Measurements from ENCODE around the gene SLC22A23.

The SLC22A23 gene

DNA sequence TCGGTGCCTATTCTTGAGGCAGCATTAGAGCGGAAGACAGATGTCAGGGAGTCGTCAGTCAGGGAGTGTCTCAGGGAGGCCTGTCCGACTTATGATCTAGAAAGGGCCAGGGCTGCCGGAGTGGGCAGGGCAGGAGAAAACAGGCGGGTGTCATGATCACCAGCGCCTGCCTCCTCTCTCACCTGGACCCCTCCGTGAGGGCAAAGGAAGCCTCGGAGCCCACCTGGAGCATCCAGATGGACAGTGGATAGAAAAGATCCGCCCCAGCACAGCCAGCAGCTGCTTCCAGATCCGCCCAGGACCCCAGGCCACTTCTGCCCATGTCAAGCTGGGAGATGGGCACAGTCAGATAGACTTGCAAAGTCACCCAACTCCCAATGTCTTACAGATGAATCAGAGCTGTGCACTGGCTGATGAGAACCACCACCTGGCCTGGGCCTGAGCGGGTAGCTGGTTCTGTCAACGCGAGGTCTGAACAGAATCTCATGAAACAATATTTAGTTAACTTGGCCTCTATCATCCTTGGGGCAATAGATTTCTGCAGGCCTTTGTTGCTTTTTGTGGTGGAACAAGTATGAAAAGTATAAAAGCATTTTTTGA is 175.9 kb downstream of the SLC22A23 start:
- no peak for DNase-seq

- DNase-seq = no peak
Observed at GRCh38 chr6:3280091-3280490, 176.8 kb downstream of the SLC22A23 start.

- no peak for DNase-seq
Observed at GRCh38 chr6:3278691-3279090, 178.2 kb downstream of the SLC22A23 start.

DNA sequence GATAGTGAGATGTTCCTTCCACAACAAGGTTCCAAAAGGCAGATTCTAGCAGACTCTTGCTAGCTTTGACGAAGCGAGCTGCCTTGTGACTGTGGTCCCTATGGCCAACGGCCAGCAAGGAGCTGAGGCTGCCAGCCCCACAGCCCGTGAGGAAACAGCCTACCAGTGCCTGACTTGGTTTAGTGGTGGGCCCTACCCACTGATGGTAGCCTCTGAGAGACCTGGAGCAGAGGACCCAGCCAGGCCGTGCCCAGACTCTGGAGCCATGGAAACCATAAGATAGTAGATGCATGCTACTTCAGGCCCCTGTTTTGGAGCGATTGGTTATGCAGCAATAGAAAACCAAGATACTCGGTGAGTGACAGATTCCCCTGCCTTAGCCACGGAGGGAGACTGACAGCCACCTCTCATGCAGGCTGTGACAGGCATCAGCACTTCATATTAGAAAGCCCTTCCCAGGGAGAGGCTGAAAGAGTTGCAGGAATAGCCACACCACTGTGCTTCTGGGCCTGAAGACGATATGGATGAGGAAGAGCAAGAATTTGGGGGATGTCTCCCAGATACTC is 178.9 kb downstream of the SLC22A23 start:
- DNase-seq = no peak

- DNase-seq = no peak
Observed at GRCh38 chr6:3277251-3277650, 179.6 kb downstream of the SLC22A23 start.

DNA sequence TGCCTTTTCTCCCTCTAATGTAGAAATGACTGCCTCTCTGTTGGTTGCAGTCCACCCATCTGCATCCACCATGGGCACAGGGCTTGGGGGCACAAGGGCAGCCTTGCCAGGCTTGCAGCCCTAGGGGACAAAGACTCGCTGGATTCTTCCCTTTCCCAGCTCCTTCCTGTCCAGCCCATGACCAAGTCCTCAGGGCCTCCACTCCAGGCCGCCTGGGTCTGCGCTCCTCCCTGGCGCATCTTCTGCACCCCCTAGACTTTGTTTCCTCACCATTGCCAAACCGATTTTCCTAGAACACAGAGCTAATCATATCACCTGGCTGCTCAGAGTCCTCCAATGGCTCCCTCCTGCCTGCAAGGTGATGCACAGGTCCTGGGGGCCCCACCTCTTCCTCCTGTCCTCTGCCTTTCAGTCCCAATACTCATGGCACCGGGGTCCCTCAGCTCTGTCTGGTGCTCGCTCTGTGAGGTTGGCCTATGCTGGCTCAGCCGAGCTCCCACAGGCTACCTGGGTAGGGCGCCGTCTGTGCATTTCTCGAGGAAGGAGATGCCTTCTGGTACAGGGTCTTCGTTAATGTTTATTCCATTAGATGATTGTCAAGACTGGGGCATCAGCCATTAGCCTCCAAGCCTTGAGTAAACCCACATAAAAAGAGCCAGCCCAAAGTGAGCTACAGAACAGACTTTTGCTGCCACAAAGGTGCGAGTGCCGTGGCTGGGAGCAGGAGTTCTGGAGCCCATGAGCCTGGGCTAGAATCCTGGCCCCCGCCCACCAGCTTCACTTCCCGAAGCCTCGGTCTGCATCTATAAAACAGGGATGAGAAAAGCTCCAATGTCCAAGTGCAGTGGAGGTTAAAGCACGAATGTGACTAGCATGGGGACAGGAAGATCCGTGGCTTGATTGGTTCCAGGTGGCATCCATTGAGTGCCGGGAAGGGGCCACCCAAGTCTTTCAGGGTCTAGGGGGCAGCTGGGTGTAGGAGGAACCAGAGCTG is 180.4 kb downstream of the SLC22A23 start:
- DNase-seq = no peak

DNA sequence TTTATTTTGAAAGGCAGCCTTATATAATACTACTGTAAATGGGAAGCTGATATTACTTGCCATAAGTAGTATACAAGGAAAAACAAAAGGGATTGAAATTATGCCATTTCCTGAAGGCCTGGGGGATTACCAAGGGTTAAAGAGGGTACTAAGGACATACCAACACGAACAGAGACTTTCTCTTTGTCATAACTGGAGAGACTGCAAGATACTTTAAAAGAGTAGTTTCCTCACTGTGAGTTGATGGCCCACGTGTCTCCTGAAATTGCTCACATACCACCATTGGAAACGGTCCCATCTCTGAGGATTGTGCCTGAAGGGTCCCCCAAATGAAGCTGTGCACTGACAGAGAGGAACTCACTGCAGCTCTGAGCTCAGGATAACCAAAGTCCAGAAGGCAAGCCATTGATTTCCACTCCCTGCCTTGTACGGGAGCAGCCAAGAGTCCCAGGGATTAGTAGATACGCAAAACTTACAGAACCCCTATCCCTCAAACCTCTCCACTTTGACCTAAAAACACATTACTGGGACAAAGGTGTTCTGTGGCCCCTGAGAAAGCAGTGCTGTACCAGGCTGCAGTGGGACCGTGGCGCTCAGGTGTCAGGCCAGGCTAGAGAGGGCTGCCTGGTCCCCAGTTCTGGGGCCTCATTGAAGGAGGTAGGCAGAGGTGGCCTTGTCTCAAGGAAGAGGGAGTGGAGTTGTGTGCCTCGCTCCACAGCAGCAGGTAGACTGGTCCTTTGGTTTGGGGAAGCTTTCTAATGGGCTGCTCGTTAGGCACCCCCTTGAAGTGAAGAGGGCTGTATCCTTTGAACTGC is 182.9 kb downstream of the SLC22A23 start:
- DNase-seq = no peak

DNA sequence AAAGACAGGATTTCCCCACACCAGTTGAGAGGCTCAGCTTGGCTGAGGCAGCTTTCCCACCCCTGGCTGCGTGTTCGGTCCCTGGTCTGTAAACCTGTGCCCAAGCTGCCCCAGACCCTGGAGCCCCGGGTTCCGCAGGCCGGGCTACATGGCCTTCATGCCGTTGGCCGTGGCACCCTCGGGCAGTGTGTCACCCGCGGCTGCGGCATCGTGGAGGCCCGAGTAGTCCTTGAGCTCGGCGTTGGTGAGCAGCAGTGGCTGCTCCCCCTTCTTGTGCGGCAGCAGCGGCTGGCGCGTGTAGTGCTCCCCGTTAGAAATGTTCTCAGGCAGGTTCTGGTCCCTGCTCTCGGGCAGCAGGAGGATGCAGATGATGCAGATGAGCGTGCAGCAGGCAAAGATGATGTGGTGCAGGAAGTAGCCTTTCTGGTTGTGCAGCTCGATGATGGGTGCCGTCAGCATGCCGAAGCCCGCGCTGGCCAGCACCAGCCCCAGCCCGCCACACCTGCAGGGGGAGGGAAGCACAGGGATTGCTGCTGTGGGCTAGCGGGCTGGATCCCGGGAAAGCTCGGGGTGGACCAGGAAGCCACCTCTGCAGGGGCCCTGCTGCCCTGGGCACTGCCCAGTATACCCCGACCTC is 183.8 kb downstream of the SLC22A23 start:
- no peak for DNase-seq

GRCh38 chr6:3271756-3272155 is 185.1 kb downstream of the SLC22A23 start:
- DNase-seq = no peak

- no peak for DNase-seq
Observed at GRCh38 chr6:3270258-3270657, 186.6 kb downstream of the SLC22A23 start.

- no peak for DNase-seq
Observed at GRCh38 chr6:3269281-3269975, 187.4 kb downstream of the SLC22A23 start.

GRCh38 chr6:3268680-3269079 is 188.2 kb downstream of the SLC22A23 start:
- DNase-seq = no peak

DNA sequence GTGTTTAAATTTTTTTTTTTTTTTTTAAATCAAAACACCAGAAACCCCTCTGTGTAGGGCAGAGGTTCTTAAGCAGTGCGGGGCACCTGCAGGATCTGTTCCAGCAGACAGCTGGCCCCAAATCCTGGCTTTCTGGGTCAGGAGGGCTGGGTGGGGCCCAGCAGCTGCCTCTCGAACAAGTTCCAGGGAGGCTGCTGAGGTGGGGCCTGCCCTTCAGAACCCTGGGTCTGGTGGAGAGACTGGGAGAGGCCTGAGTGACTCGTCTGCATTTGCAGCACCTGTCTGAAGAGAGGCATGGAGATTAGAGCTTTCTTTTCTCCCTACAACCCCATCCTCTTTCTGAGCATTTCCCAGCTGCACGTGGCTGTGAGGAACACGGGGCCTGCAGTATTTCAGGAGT is 189.7 kb downstream of the SLC22A23 start:
- no peak for DNase-seq

DNA sequence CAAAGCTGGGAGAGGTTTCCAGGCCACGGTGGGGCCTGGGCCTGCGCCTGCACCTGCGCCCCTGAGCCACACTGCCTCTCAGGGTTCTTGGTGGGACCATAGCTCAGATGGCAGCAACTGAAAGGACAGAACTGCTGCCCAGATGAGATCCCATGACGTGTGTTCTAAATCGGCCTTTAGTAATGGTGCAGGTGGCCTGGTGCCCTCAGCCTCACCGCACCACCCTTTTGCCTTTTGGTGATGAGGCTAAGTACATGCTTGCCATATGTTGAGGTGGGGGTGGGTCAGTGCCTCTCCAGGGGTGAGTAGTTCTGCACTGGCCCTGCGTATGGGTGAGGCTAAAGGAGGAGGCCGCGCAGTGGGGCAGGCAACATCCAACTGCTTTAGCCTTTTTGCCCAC is 190.7 kb downstream of the SLC22A23 start:
- no peak for DNase-seq

GRCh38 chr6:3265671-3266070 is 191.2 kb downstream of the SLC22A23 start:
- DNase-seq = no peak

DNA sequence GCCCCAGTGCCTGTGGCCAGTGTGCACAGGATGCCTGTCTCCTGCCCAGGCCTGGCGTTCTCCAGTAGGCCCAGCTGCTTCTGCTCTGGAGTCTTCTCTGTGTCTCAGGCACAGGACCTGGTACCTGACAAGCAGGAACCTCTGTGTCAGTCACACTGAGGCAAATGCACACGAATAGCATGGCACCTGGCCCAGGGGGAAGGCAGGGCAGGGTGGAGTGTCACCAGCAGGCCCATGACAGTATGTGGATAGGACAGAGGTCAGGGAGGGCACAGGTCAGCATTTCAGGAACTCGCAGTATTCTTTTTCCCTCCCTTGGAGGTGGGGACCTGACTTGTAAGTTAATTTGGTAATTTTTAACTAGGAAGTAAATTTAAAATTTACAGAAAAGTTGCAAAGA is 192.5 kb downstream of the SLC22A23 start:
- no peak for DNase-seq

- peak; percentile 38 for DNase-seq
Observed at GRCh38 chr6:3263096-3263495, 193.8 kb downstream of the SLC22A23 start.

DNA sequence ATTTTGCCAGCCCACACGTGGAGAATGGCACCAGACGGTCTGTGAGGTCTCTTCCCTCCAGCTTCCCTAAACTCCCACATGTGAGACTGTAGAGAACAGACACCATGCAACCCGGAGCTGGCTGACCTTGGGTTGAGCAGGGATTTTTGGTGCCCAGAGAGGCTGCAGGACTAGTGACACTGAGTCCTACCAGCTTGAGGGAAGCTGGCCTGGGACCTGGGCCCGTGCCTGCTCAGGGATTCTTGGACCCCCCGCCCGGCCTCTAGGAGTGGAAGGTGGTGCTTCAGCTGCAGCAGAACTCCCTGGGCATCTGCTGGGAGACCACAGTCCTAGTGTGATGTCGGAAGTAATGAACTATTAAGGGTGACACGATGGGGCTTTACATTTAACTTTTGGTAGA is 194.9 kb downstream of the SLC22A23 start:
- DNase-seq = no peak

GRCh38 chr6:3261518-3261820 is 195.4 kb downstream of the SLC22A23 start:
- no peak for DNase-seq

- no peak for DNase-seq
Observed at GRCh38 chr6:3260772-3261517, 195.9 kb downstream of the SLC22A23 start.

GRCh38 chr6:3260296-3260695 is 196.6 kb downstream of the SLC22A23 start:
- no peak for DNase-seq
